Fibroblast of lung (primary cell): ENCODE results near the gene HS3ST3B1.

Source experiments
- EZH2 ChIP-seq: IDR thresholded peaks from 2 replicates; pipeline ENCODE4 v1.5.1; 2012; ENCODE audit warnings: low read length, control low read depth, mild to moderate bottlenecking; ENCODE audit errors: missing control alignments
- TF ChIP-seq, protein P1 (sequence below), 2 donors: IDR thresholded peaks in 1 of 2; conservative IDR thresholded peaks in 1 of 2; 1 replicate in 1 of 2; 2 replicates in 1 of 2; pipeline ENCODE4 v1.5.1; 2011 to 2012; ENCODE audit warnings: low read length in 2 of 2, control low read depth in 1 of 2, inconsistent platforms in 1 of 2, low read depth in 1 of 2, mild to moderate bottlenecking in 1 of 2

DNA sequence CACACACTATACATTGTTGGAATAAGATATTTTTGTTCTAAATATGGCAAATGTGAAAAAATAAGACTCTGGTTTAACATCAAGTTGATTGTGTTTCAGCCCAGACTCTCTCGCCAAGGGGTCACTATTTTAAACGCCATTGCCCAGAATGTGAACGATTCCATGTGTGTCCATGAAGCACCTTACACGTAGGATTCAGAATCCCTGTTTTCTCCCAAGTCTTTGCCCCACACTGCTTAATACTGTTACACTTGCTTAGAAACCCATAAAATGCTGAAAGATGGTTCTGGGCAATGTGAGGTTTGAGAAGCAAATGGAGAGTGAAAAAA lies 7.7 kb downstream of the HS3ST3B1 start:
- TF ChIP-seq, protein P1, sequence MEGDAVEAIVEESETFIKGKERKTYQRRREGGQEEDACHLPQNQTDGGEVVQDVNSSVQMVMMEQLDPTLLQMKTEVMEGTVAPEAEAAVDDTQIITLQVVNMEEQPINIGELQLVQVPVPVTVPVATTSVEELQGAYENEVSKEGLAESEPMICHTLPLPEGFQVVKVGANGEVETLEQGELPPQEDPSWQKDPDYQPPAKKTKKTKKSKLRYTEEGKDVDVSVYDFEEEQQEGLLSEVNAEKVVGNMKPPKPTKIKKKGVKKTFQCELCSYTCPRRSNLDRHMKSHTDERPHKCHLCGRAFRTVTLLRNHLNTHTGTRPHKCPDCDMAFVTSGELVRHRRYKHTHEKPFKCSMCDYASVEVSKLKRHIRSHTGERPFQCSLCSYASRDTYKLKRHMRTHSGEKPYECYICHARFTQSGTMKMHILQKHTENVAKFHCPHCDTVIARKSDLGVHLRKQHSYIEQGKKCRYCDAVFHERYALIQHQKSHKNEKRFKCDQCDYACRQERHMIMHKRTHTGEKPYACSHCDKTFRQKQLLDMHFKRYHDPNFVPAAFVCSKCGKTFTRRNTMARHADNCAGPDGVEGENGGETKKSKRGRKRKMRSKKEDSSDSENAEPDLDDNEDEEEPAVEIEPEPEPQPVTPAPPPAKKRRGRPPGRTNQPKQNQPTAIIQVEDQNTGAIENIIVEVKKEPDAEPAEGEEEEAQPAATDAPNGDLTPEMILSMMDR (conservative IDR thresholded peaks at IDR 0.05 in 1 of 2, IDR thresholded peaks at IDR 0.05 in 1 of 2; ENCODE audit: low read depth in 1 of 2, low read length in 2 of 2): no peak
- no peak for TF ChIP-seq EZH2
